NB4 (cell line): ENCODE measurements around the gene UTY.

Experiments used
- MYC ChIP-seq: IDR thresholded peaks from 2 replicates; pipeline ENCODE4 v1.6.1; 2011; ENCODE audit warnings: low read depth, low read length
- POLR2A ChIP-seq: IDR thresholded peaks from 2 replicates; pipeline ENCODE4 v1.6.1; 2011; ENCODE audit warnings: mild to moderate bottlenecking; ENCODE audit not compliant: insufficient read length; ENCODE audit errors: extremely low read depth
- TF ChIP-seq, protein P1 (sequence below): IDR thresholded peaks from one replicate; pipeline ENCODE4 v1.5.1; 2012; ENCODE audit warnings: low read depth, low read length
- TF ChIP-seq, protein P2 (sequence below): IDR thresholded peaks from 2 replicates; pipeline ENCODE4 v1.6.1; 2011; ENCODE audit warnings: low read depth, low read length

DNA sequence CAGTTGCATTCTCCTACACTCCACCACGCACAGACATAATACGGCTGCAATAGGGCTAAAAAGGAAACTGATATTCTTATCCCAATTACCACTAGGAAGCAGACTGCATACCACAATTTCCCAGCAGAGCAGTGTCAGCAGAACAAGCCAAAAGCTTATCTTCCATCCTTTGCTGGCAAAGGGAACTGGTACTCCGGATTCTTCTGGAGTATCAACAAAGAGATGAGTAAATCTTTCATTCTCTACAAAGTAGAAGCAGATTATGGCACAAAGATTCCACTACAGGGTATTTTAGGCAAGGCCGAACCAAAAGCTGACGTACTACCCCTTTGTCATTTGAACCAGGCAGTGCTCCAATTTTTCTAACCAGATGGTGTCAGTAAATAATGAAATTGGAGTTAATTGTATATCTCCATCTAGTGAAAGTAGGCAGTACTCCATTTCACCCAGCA lies 56.5 kb downstream of the UTY start:
- TF ChIP-seq, protein P1, sequence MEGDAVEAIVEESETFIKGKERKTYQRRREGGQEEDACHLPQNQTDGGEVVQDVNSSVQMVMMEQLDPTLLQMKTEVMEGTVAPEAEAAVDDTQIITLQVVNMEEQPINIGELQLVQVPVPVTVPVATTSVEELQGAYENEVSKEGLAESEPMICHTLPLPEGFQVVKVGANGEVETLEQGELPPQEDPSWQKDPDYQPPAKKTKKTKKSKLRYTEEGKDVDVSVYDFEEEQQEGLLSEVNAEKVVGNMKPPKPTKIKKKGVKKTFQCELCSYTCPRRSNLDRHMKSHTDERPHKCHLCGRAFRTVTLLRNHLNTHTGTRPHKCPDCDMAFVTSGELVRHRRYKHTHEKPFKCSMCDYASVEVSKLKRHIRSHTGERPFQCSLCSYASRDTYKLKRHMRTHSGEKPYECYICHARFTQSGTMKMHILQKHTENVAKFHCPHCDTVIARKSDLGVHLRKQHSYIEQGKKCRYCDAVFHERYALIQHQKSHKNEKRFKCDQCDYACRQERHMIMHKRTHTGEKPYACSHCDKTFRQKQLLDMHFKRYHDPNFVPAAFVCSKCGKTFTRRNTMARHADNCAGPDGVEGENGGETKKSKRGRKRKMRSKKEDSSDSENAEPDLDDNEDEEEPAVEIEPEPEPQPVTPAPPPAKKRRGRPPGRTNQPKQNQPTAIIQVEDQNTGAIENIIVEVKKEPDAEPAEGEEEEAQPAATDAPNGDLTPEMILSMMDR, result no peak
- TF ChIP-seq POLR2A, result no peak
- no peak for TF ChIP-seq MYC
- TF ChIP-seq, protein P2, sequence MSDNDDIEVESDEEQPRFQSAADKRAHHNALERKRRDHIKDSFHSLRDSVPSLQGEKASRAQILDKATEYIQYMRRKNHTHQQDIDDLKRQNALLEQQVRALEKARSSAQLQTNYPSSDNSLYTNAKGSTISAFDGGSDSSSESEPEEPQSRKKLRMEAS, result no peak
